ENCODE measurements around the gene CDO1. TPM values are rescaled to one million over a fixed set of nuclear protein-coding genes. Genes with fewer than 3 reads are reported as not detected.

Gene CDO1
- total RNA-seq, 2 experiments from 2014 or later = 0.19 to 0.34 TPM

GRCh38 chr5:115767424-115767823 lies 49.0 kb downstream of the CDO1 start:
- Histone ChIP-seq H3K27me3 (ENCODE audit: control insufficient read depth in 1 of 2, insufficient read depth in 2 of 2, low read length in 2 of 2) (no peaks in the 10 kb centered on the region), H3K4me1 (ENCODE audit: insufficient read depth, low read length) (no peaks in the 10 kb centered on the region), H3K36me3 (ENCODE audit: insufficient read depth, low read length) (no peaks in the 10 kb centered on the region), H3K4me3 (ENCODE audit: low read length) (no peak overlapping the region), H3K27ac (ENCODE audit: low read depth in 1 of 2, low read length in 2 of 2) (no peak overlapping the region), H3K9me3 (ENCODE audit: control insufficient read depth in 1 of 2, insufficient read depth in 1 of 2, low read length in 2 of 2) (peaks cover 0 to 3% of the 10 kb centered on the region in 2 experiments)
- ChIA-PET POLR2A (no interaction called here), CTCF (no interaction called here)
- no peak overlapping the region for H3K27ac Mint-ChIP-seq
- H3K4me1 Mint-ChIP-seq (ENCODE audit: low read depth) = no peaks in the 10 kb centered on the region
- peaks cover 17% of the 10 kb centered on the region for H3K27me3 Mint-ChIP-seq
- ATAC-seq (ENCODE audit: poor library complexity) = no peak
- TF ChIP-seq CTCF (IDR thresholded peaks at IDR 0.05) = no peak
- intact Hi-C loops (cut with DNase I, micrococcal nuclease) = no loop called here
- H3K9me3 Mint-ChIP-seq = peaks cover 2% of the 10 kb centered on the region
- no peaks in the 10 kb centered on the region for H3K36me3 Mint-ChIP-seq (ENCODE audit: low read depth)
- no peak overlapping the region for H3K4me3 Mint-ChIP-seq
- DNase-seq = no peak

GRCh38 chr5:115766608-115767007 lies 49.9 kb downstream of the CDO1 start:
- ChIA-PET POLR2A (no interaction called here), CTCF (no interaction called here)
- H3K9me3 Mint-ChIP-seq = peaks cover 2% of the 10 kb centered on the region
- H3K4me1 Mint-ChIP-seq (ENCODE audit: low read depth) = no peaks in the 10 kb centered on the region
- intact Hi-C loops (cut with DNase I, micrococcal nuclease) = no loop called here
- no peak overlapping the region for H3K4me3 Mint-ChIP-seq
- H3K27ac Mint-ChIP-seq = no peak overlapping the region
- DNase-seq = no peak
- peaks cover 21% of the 10 kb centered on the region for H3K27me3 Mint-ChIP-seq
- no peaks in the 10 kb centered on the region for H3K4me1 ChIP-seq (ENCODE audit: insufficient read depth, low read length)
- H3K9me3 ChIP-seq (ENCODE audit: control insufficient read depth in 1 of 2, insufficient read depth in 1 of 2, low read length in 2 of 2) = peaks cover 0 to 3% of the 10 kb centered on the region in 2 experiments
- no peak overlapping the region for H3K27ac ChIP-seq (ENCODE audit: low read depth in 1 of 2, low read length in 2 of 2)
- H3K36me3 Mint-ChIP-seq (ENCODE audit: low read depth) = no peaks in the 10 kb centered on the region
- TF ChIP-seq CTCF (IDR thresholded peaks at IDR 0.05) = no peak
- no peak overlapping the region for H3K4me3 ChIP-seq (ENCODE audit: low read length)
- no peaks in the 10 kb centered on the region for H3K27me3 ChIP-seq (ENCODE audit: control insufficient read depth in 1 of 2, insufficient read depth in 2 of 2, low read length in 2 of 2)
- no peak for ATAC-seq (ENCODE audit: poor library complexity)
- H3K36me3 ChIP-seq (ENCODE audit: insufficient read depth, low read length) = no peaks in the 10 kb centered on the region

- H3K4me1 Mint-ChIP-seq (ENCODE audit: low read depth) = no peaks in the 10 kb centered on the region
- intact Hi-C loops (cut with DNase I, micrococcal nuclease) = no loop called here
- TF ChIP-seq CTCF (IDR thresholded peaks at IDR 0.05) = no peak
- H3K27ac ChIP-seq (ENCODE audit: low read depth in 1 of 2, low read length in 2 of 2) = no peak overlapping the region
- H3K4me3 Mint-ChIP-seq = no peak overlapping the region
- no peaks in the 10 kb centered on the region for H3K36me3 ChIP-seq (ENCODE audit: insufficient read depth, low read length)
- ChIA-PET CTCF (no interaction called here), POLR2A (interaction anchor here (0.8 kb wide), 1 partner anchor 17 kb away, joined by 3 read pairs; no protein-coding TSS in a partner anchor)
- ATAC-seq (ENCODE audit: poor library complexity) (no peak), DNase-seq (no peak)
- H3K27me3 ChIP-seq (ENCODE audit: control insufficient read depth in 1 of 2, insufficient read depth in 2 of 2, low read length in 2 of 2) = peaks cover 3 to 7% of the 10 kb centered on the region in 2 experiments
- H3K27me3 Mint-ChIP-seq = peaks cover 37% of the 10 kb centered on the region
- no peak overlapping the region for H3K4me3 ChIP-seq (ENCODE audit: low read length)
- H3K9me3 Mint-ChIP-seq = no peaks in the 10 kb centered on the region
- peaks cover 0 to 3% of the 10 kb centered on the region in 2 experiments for H3K9me3 ChIP-seq (ENCODE audit: control insufficient read depth in 1 of 2, insufficient read depth in 1 of 2, low read length in 2 of 2)
- H3K27ac Mint-ChIP-seq = no peak overlapping the region
- no peaks in the 10 kb centered on the region for H3K4me1 ChIP-seq (ENCODE audit: insufficient read depth, low read length)
- no peaks in the 10 kb centered on the region for H3K36me3 Mint-ChIP-seq (ENCODE audit: low read depth)
Measured at GRCh38 chr5:115758356-115758755, 58.1 kb downstream of the CDO1 start.

All from CD4-positive, alpha-beta T cell (primary cell).